AG09309 (cell line): Measurements from ENCODE around the gene PKD2L2.

ENCODE experiments used
- DNase-seq: peaks from one replicate; pipeline ENCODE4 v3.0.0-alpha.2; 2010; ENCODE audit warnings: low read depth
- H3K4me3 ChIP-seq: 2 replicates; pipeline ENCODE4 v1.5.1; 2011; ENCODE audit warnings: mild to moderate bottlenecking, low read depth, low read length, moderate library complexity; ENCODE audit not compliant: control insufficient read depth
- TF ChIP-seq, protein P1 (sequence below): IDR thresholded peaks from 2 replicates; pipeline ENCODE4 v1.5.1; 2011; ENCODE audit warnings: mild to moderate bottlenecking, low read depth, low read length, inconsistent platforms; ENCODE audit not compliant: insufficient read depth, control insufficient read depth; ENCODE audit errors: missing control alignments

Gene PKD2L2

DNA sequence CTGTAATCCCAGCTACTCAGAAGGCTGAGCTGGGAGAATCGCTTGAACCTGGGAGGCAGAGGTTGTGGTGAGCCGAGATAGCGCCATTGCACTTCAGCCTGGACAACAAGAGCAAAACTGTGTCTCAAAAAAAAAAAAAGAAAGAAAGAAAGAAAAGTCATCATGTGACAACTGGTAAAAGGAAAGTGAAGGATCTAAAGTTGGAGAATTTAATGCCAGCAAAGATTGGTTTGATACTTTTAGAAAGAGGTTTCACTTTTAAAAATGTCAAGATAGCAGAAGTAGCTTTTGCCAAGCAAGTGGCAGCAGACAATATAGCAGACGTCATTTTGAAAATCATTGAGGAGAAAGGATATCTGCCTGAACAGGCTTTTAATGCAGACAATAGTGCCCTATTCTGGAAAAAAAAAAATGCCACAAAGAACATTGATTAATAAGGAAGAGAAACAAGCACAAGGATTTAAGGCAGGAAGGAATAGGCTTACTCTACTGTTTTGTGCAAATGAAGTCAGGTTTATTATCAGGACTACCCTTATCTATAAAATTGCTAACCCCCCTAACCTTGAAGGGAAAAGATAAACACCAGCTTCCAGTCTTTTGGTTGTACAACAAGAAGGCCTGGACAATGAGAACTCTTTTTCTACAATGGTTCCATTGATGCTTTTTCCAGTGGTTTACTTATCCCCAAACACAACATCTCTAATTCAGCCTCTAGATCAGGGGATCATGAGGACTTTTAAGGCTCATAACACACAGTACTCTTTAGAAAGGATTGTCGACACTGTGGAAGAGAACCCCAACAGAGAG is 12.0 kb downstream of the PKD2L2 start:
- H3K4me3 ChIP-seq: no peak overlapping the region
- TF ChIP-seq, protein P1, sequence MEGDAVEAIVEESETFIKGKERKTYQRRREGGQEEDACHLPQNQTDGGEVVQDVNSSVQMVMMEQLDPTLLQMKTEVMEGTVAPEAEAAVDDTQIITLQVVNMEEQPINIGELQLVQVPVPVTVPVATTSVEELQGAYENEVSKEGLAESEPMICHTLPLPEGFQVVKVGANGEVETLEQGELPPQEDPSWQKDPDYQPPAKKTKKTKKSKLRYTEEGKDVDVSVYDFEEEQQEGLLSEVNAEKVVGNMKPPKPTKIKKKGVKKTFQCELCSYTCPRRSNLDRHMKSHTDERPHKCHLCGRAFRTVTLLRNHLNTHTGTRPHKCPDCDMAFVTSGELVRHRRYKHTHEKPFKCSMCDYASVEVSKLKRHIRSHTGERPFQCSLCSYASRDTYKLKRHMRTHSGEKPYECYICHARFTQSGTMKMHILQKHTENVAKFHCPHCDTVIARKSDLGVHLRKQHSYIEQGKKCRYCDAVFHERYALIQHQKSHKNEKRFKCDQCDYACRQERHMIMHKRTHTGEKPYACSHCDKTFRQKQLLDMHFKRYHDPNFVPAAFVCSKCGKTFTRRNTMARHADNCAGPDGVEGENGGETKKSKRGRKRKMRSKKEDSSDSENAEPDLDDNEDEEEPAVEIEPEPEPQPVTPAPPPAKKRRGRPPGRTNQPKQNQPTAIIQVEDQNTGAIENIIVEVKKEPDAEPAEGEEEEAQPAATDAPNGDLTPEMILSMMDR: no peak
- DNase-seq: no peak

DNA sequence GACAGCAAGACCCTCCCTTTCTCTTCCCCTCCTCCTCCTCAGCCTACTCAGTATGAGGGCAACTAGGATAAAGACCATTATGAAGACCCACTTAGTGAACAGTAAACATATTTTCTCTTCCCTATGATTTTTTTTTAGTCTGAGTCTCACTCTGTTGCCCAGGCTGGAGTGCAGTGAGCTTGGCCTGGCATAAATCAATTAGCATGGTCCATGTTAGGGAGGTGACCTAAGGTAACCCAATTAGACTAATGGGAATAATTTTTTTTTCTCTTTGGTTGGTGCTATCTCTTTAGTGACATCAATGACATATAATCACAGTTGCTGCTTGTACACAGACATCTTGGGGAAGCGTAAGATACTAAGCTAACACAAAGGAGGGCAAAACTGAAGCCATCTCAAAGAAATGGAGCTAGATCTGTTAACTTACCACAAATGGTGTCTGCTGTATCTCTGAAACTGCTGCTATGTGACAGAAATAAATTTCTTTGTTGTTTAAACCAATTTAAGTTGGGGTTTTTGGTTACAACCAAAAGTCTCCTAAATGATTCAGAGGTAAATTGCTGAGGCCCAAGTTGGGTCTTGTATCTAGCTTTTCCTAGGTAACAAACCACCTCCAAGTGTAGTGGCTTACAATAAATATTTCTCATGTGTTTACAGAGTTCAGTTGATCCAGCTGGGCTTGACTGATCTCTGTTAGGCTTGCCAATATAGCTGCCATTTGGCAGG is 13.3 kb downstream of the PKD2L2 start:
- H3K4me3 ChIP-seq: no peak overlapping the region
- no peak for DNase-seq
- TF ChIP-seq, protein P1: no peak

DNA sequence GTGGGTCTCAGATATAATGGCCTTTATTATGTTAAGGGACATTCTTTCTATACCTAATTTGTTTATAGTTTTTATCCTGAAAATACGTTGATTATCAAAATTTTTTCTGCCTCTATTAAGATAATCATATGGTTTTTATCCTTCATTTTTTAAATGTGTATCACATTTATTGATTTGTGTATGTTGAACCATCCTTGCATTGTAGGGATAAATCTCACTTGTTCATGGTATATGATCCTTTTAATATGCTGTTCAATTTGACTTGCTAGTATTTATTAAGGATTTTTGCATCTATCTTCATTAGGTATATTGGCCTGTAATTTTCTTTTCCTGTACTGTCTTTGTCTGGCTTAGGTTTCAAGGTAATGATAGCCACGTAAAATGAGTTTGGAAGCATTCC is 25.5 kb downstream of the PKD2L2 start:
- TF ChIP-seq, protein P1: no peak
- no peak for DNase-seq
- no peak overlapping the region for H3K4me3 ChIP-seq

DNA sequence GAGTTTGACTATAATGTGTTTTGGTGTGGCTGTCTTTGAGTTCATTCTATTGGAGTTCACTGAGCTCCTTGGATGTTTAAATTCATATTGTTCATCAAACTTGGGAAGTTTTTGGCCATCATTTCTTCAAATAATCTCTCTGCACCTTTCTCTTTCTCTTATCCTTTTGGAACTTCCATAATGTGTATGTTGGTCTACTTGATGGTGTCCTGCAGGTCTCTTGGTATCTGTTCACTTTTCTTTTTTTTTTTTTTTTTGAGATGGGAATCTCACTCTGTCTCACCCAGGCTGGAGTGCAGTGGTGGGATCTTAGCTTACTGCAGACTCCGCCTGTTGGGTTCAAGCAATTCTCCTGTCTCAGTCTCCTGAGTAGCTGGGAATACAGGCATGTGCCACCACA is 27.7 kb downstream of the PKD2L2 start:
- no peak overlapping the region for H3K4me3 ChIP-seq
- DNase-seq: no peak
- TF ChIP-seq, protein P1: no peak

DNA sequence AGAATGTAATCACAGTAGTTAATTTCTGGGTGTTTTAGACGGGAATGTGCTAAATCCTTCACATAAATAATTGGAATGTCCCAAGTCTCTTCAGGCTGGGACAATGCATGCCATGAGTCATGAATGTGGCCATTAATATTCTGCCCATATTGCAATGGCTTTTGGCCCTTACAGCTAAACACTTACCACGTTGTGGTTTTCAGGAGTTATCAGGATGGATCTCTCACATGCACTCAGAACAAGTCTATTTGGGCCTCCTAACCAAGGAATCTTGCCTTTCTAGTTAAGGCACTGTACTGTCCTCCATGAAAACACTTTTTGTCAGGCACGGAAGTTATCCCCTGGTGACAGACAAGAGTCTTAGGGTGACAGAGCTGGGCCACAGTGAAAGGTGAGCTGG is 32.7 kb downstream of the PKD2L2 start:
- no peak overlapping the region for H3K4me3 ChIP-seq
- no peak for DNase-seq
- TF ChIP-seq, protein P1: no peak

DNA sequence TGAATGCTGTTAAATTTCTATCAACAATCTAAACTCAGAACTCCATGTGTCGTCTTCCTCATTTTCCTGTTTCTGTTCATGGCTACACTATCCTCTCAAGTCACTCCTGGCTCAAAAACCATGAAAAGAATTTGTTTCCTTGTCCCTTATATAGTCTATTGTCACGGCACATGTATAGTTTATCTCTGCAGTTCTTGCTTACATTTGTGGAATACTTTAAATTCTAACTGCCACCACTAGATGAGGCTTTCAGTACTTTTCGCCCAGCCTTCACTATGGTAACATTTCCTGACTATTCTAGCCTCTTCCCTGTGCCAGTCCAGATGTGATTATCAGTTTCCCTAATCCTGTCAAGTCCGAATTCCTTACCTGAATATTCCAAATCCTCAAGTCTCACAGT is 34.6 kb downstream of the PKD2L2 start:
- H3K4me3 ChIP-seq: no peak overlapping the region
- TF ChIP-seq, protein P1: no peak
- DNase-seq: no peak
